ENCODE measurements around the gene TRAPPC10. TPM values are rescaled to one million over a fixed set of nuclear protein-coding genes. Genes with fewer than 3 reads are reported as not detected.

TRAPPC10 gene
- total and polyA plus RNA-seq, 2 of the 8 experiments (the other 6 are each of a cell fraction or from before 2014, with no cell fraction given): 18.5 to 29.8 TPM

DNA sequence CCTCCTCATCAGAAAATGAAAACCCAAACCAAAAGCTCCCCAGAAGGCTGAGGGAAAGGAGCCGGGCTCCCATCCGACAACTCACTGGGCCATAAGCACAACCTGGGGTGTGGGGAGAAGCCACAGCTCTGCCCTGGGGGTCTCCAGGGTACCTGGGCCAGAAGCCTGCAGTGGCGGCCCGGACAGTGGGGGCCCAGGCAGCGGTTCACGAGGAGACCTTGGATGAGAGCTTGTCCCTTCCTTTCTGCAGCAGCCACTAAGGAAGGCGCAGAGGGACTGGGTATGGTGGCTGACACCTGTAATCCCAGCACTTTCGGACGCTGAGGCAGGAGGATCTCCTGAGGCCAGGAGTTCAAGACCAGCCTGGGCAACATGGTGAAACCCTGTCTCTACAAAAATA lies 17.5 kb upstream of the TRAPPC10 start (continued):
- TF ChIP-seq CBX8 (IDR thresholded peaks at IDR 0.05; ENCODE audit: borderline replicate concordance, low read depth, low read length): no peak
- no peak for TF ChIP-seq RBBP5 (IDR thresholded peaks at IDR 0.05; ENCODE audit: borderline replicate concordance, low read depth, low read length)
- TF ChIP-seq EZH2 (IDR thresholded peaks at IDR 0.05; ENCODE audit: low read depth, low read length, severe bottlenecking): no peak
